ENCODE results near the gene SERPINE2.
"Not testable (repeated sequence)": the region's sequence is repeated elsewhere in the genome, so short reads cannot be mapped to it uniquely, and the experiment has no call there.

The SERPINE2 gene

GRCh38 chr2:224016963-224017362 is 22.1 kb downstream of the SERPINE2 start:
- TF ChIP-seq GATA1 (IDR thresholded peaks at IDR 0.05; ENCODE audit: low read depth, low read length), result no peak
- TF ChIP-seq POLR2A (IDR thresholded peaks at IDR 0.05; ENCODE audit: low read length), result no peak
- no peak for DNase-seq

GRCh38 chr2:224014336-224014735 is 24.8 kb downstream of the SERPINE2 start:
- TF ChIP-seq GATA1 (IDR thresholded peaks at IDR 0.05; ENCODE audit: low read depth, low read length) (no peak), POLR2A (IDR thresholded peaks at IDR 0.05; ENCODE audit: low read length) (no peak)

GRCh38 chr2:224011837-224012236 is 27.2 kb downstream of the SERPINE2 start:
- TF ChIP-seq POLR2A (IDR thresholded peaks at IDR 0.05; ENCODE audit: low read length) (no peak), GATA1 (IDR thresholded peaks at IDR 0.05; ENCODE audit: low read depth, low read length) (no peak)
- no peak for DNase-seq

More at GRCh38 chr2:224014336-224014735, 24.8 kb downstream of the SERPINE2 start:
- DNase-seq, result no peak

- TF ChIP-seq POLR2A (IDR thresholded peaks at IDR 0.05; ENCODE audit: low read length) (no peak), GATA1 (IDR thresholded peaks at IDR 0.05; ENCODE audit: low read depth, low read length) (no peak)
- peak; percentile 25 to 42 for DNase-seq
These were observed 29.3 kb downstream of the SERPINE2 start for GRCh38 chr2:224009605-224010315.

GRCh38 chr2:224008702-224009261 is 30.3 kb downstream of the SERPINE2 start:
- DNase-seq, result peak; percentile 10 to 55
- TF ChIP-seq POLR2A (IDR thresholded peaks at IDR 0.05; ENCODE audit: low read length) (no peak), GATA1 (IDR thresholded peaks at IDR 0.05; ENCODE audit: low read depth, low read length) (no peak)

GRCh38 chr2:224004105-224004695 is 34.9 kb downstream of the SERPINE2 start:
- no peak for TF ChIP-seq POLR2A (IDR thresholded peaks at IDR 0.05; ENCODE audit: low read length)
- TF ChIP-seq GATA1 (IDR thresholded peaks at IDR 0.05; ENCODE audit: low read depth, low read length), result no peak
- DNase-seq, result no peak

GRCh38 chr2:224000662-224001061 is 38.4 kb downstream of the SERPINE2 start:
- not testable (repeated sequence) for DNase-seq

GRCh38 chr2:223999862-224000261 is 39.2 kb downstream of the SERPINE2 start:
- TF ChIP-seq POLR2A (IDR thresholded peaks at IDR 0.05; ENCODE audit: low read length) (no peak), GATA1 (IDR thresholded peaks at IDR 0.05; ENCODE audit: low read depth, low read length) (no peak)
- DNase-seq, result no peak

- TF ChIP-seq GATA1 (IDR thresholded peaks at IDR 0.05; ENCODE audit: low read depth, low read length), result no peak
- no peak for TF ChIP-seq POLR2A (IDR thresholded peaks at IDR 0.05; ENCODE audit: low read length)
- DNase-seq, result no peak
These were observed 40.1 kb downstream of the SERPINE2 start for GRCh38 chr2:223998948-223999347.

- TF ChIP-seq GATA1 (IDR thresholded peaks at IDR 0.05; ENCODE audit: low read depth, low read length) (no peak), POLR2A (IDR thresholded peaks at IDR 0.05; ENCODE audit: low read length) (no peak)
- DNase-seq, result peak in 1 of 2 experiments; percentile 8
These were observed 41.1 kb downstream of the SERPINE2 start for GRCh38 chr2:223997938-223998337.

- TF ChIP-seq POLR2A (IDR thresholded peaks at IDR 0.05; ENCODE audit: low read length) (no peak), GATA1 (IDR thresholded peaks at IDR 0.05; ENCODE audit: low read depth, low read length) (no peak)
- DNase-seq, result peak in 1 of 2 experiments; percentile 42
These were observed 42.7 kb downstream of the SERPINE2 start for GRCh38 chr2:223996391-223996790.

- DNase-seq, result peak; percentile 36 to 70
These were observed 43.5 kb downstream of the SERPINE2 start for GRCh38 chr2:223995569-223995968.

GRCh38 chr2:223994562-223995162 is 44.4 kb downstream of the SERPINE2 start:
- no peak for TF ChIP-seq GATA1 (IDR thresholded peaks at IDR 0.05; ENCODE audit: low read depth, low read length)
- TF ChIP-seq POLR2A (IDR thresholded peaks at IDR 0.05; ENCODE audit: low read length), result no peak
- DNase-seq, result no peak

More at GRCh38 chr2:223995569-223995968, 43.5 kb downstream of the SERPINE2 start:
- TF ChIP-seq POLR2A (IDR thresholded peaks at IDR 0.05; ENCODE audit: low read length) (no peak), GATA1 (IDR thresholded peaks at IDR 0.05; ENCODE audit: low read depth, low read length) (no peak)

GRCh38 chr2:223993634-223994232 is 45.4 kb downstream of the SERPINE2 start:
- TF ChIP-seq POLR2A (IDR thresholded peaks at IDR 0.05; ENCODE audit: low read length) (no peak), GATA1 (IDR thresholded peaks at IDR 0.05; ENCODE audit: low read depth, low read length) (no peak)
- DNase-seq, result peak; percentile 69 to 86

Data from erythroblast (primary cell).